Spleen (tissue), 7 donors: ENCODE data around the gene QPRT.

Experiments used
- CTCF ChIP-seq, 11 experiments: fragments of 200-600 bp in 7 of 11; fragments of 450-650 bp in 4 of 11; sonication (generic) in 4 of 11; IDR thresholded peaks in 8 of 11; conservative IDR thresholded peaks in 3 of 11; 1 replicate in 7 of 11; 2 replicates in 4 of 11; pipeline versions ENCODE4 v1.4.0 to v1.8.0; 2016 to 2021; ENCODE audit warnings: antibody characterized with exemption in 11 of 11, inconsistent platforms in 4 of 11, mild to moderate bottlenecking in 1 of 11
- POLR2A ChIP-seq, 3 donors: fragments of 450-650 bp; IDR thresholded peaks; one replicate each; pipeline ENCODE4 v1.5.1; 2017; ENCODE audit warnings: antibody characterized with exemption in 3 of 3, mild to moderate bottlenecking in 1 of 3
- POLR2AphosphoS5 ChIP-seq, 3 donors: sonication (generic); formaldehyde crosslinking; IDR thresholded peaks; one replicate each; pipeline ENCODE4 v1.5.1; 2017; ENCODE audit warnings: antibody characterized with exemption in 3 of 3
- donor health status: DM: no; HTN: no; CAD: no; lungs with moderate emphysema.
- donor health status: DM: no; HTN: no; CAD: no.
- donor health status: DM: no; HTN: no; CAD: no.

- TF ChIP-seq CTCF (IDR thresholded peaks at IDR 0.05 in 8 of 11, conservative IDR thresholded peaks at IDR 0.05 in 3 of 11) (no peak), POLR2A (IDR thresholded peaks at IDR 0.05) (no peak), POLR2AphosphoS5 (IDR thresholded peaks at IDR 0.05) (peak in 1 of 3 donors; percentile 50)
Measured at GRCh38 chr16:29662729-29663015, 16.3 kb upstream of the QPRT start.
